ENCODE data around the gene TCF7.
A peak's percentile ranks its signal among the peaks of the same experiment; 100 is the strongest.

TCF7 gene

GRCh38 chr5:134114886-134115805, 665 bp downstream of the TCF7 start:
- DNase-seq: peak; percentile 84

GRCh38 chr5:134115806-134116175, 1.3 kb downstream of the TCF7 start:
- no peak for DNase-seq

GRCh38 chr5:134116286-134116685, 1.8 kb downstream of the TCF7 start:
- no peak for DNase-seq

- DNase-seq: no peak
Observed at GRCh38 chr5:134116789-134117761, 2.6 kb downstream of the TCF7 start.

- no peak for DNase-seq
Observed at GRCh38 chr5:134118212-134118835, 3.8 kb downstream of the TCF7 start.

- peak; percentile 54 for DNase-seq
Observed at GRCh38 chr5:134119720-134120119, 5.2 kb downstream of the TCF7 start.

GRCh38 chr5:134120386-134121138, 6.1 kb downstream of the TCF7 start:
- no peak for DNase-seq

- DNase-seq: no peak
Observed at GRCh38 chr5:134122530-134122929, 8.0 kb downstream of the TCF7 start.

- no peak for DNase-seq
Observed at GRCh38 chr5:134123360-134123759, 8.9 kb downstream of the TCF7 start.

- no peak for DNase-seq
Observed at GRCh38 chr5:134124289-134125038, 10.0 kb downstream of the TCF7 start.

- no peak for DNase-seq
Observed at GRCh38 chr5:134125039-134126015, 10.8 kb downstream of the TCF7 start.

- DNase-seq: peak; percentile 60
Observed at GRCh38 chr5:134127376-134127861, 12.9 kb downstream of the TCF7 start.

- peak; percentile 59 for DNase-seq
Observed at GRCh38 chr5:134127988-134128647, 13.6 kb downstream of the TCF7 start.

- no peak for DNase-seq
Observed at GRCh38 chr5:134128648-134128995, 14.1 kb downstream of the TCF7 start.

GRCh38 chr5:134129411-134130238, 15.1 kb downstream of the TCF7 start:
- no peak for DNase-seq

- no peak for DNase-seq
Observed at GRCh38 chr5:134130239-134130945, 15.9 kb downstream of the TCF7 start.

- peak; percentile 57 for DNase-seq
Observed at GRCh38 chr5:134131165-134131564, 16.7 kb downstream of the TCF7 start.
